ENCODE data around the gene DSE. TPM values are rescaled to one million over a fixed set of nuclear protein-coding genes. Genes with fewer than 3 reads are reported as not detected.

The DSE gene
- polyA plus RNA-seq, 2 of the 4 experiments (the other 2 are of a cell fraction), result 20.2 to 22.7 TPM

DNA sequence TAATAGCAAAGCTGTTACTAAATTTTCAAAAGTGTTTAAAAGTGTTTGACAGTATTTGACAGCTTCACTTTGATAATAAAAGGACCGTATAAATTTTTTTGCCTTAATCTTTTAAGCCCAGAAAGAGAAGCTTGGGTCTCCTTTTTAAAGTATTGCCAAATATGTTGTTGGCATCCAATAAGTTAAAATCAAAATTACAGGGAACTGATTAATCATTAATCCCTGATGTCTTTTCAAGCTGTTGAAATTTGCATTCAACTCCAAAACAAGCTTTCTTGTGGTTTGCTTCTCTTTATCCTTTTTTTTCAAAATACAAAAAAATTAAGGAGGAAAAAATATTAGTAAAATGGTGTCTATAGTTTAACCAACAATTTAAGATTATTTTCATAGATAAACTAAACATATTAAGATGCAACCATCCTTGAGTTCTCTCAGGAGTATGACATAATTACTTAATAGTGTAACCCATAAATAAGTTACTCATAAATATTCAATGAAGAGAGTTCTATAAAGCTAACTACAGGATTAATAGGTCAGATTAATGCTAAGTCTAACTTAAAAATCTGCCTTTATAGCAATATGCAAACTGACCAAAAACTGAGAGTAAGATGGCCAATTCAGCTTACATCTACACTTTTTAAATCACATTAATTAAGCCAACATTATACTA lies 63.4 kb downstream of the DSE start:
- WGBS (ENCODE audit: missing lambda C conversion rate), result 95% methylated on average over 1 of the region's 1 CpG
- no peak for FAIRE-seq
- ChIA-PET POLR2A (no interaction called here), CTCF (no interaction called here)
- no peak overlapping the region for H3K4me3 ChIP-seq
- DNase-seq (ENCODE audit: low read depth in 1 of 2, low spot score in 1 of 2), result no peak
- H3K4me2 ChIP-seq, result no peak overlapping the region
- TF ChIP-seq ZNF302 (CRISPR knock-in tag; IDR thresholded peaks at IDR 0.05) (no peak), RCOR1 (IDR thresholded peaks at IDR 0.05; ENCODE audit: low read depth, low read length) (no peak), HOXA7 (CRISPR knock-in tag; IDR thresholded peaks at IDR 0.05) (no peak), BHLHE40 (IDR thresholded peaks at IDR 0.05; ENCODE audit: low read depth, low read length) (no peak), HEYL (CRISPR knock-in tag; IDR thresholded peaks at IDR 0.05) (no peak), GATA3 (IDR thresholded peaks at IDR 0.05; ENCODE audit: borderline replicate concordance) (no peak), ZC3H11A (IDR thresholded peaks at IDR 0.05) (no peak), TFCP2L1 (CRISPR knock-in tag; IDR thresholded peaks at IDR 0.05) (no peak), JUNB (IDR thresholded peaks at IDR 0.05) (no peak), RNF2 (IDR thresholded peaks at IDR 0.05; ENCODE audit: borderline replicate concordance, low read depth) (no peak)
- TF ChIP-seq, protein P1, sequence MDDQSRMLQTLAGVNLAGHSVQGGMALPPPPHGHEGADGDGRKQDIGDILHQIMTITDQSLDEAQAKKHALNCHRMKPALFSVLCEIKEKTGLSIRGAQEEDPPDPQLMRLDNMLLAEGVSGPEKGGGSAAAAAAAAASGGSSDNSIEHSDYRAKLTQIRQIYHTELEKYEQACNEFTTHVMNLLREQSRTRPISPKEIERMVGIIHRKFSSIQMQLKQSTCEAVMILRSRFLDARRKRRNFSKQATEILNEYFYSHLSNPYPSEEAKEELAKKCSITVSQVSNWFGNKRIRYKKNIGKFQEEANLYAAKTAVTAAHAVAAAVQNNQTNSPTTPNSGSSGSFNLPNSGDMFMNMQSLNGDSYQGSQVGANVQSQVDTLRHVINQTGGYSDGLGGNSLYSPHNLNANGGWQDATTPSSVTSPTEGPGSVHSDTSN (IDR thresholded peaks at IDR 0.05), result no peak
- TF ChIP-seq, protein P2, sequence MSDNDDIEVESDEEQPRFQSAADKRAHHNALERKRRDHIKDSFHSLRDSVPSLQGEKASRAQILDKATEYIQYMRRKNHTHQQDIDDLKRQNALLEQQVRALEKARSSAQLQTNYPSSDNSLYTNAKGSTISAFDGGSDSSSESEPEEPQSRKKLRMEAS (IDR thresholded peaks at IDR 0.05), result no peak
- TF ChIP-seq, protein P3, sequence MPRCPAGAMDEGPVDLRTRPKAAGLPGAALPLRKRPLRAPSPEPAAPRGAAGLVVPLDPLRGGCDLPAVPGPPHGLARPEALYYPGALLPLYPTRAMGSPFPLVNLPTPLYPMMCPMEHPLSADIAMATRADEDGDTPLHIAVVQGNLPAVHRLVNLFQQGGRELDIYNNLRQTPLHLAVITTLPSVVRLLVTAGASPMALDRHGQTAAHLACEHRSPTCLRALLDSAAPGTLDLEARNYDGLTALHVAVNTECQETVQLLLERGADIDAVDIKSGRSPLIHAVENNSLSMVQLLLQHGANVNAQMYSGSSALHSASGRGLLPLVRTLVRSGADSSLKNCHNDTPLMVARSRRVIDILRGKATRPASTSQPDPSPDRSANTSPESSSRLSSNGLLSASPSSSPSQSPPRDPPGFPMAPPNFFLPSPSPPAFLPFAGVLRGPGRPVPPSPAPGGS (IDR thresholded peaks at IDR 0.05), result no peak
- no peaks in the 10 kb centered on the region for H3K9me3 ChIP-seq
- ATAC-seq, result no peak
- no peak overlapping the region for H3K27ac ChIP-seq
- no peaks in the 10 kb centered on the region for H3K4me1 ChIP-seq

DNA sequence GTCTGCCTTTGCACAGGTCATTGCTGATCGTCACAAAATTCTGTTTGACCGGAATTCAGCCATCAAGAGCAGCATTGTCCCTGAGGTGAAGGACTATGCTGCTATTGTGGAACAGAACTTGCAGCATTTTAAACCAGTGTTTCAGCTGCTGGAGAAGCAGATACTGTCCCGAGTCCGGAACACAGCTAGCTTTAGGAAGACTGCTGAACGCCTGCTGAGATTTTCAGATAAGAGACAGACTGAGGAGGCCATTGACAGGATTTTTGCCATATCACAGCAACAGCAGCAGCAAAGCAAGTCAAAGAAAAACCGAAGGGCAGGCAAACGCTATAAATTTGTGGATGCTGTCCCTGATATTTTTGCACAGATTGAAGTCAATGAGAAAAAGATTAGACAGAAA lies 65.8 kb downstream of the DSE start:
- Histone ChIP-seq H3K4me1 (no peaks in the 10 kb centered on the region), H3K27ac (no peak overlapping the region), H3K4me2 (no peak overlapping the region), H3K9me3 (no peaks in the 10 kb centered on the region), H3K4me3 (no peak overlapping the region)
- CTCF ChIA-PET, result interaction anchor here (0.7 to 1.2 kb wide), 2 partner anchors 149 kb away, joined by 4 to 5 read pairs; no protein-coding TSS in a partner anchor
- DNase-seq (ENCODE audit: low read depth in 1 of 2, low spot score in 1 of 2) (no peak), FAIRE-seq (no peak), ATAC-seq (no peak)
- WGBS (ENCODE audit: missing lambda C conversion rate), result 93% methylated on average over 7 of the region's 7 CpGs
- POLR2A ChIA-PET, result no interaction called here
- TF ChIP-seq, protein P3 (IDR thresholded peaks at IDR 0.05), result no peak
- TF ChIP-seq NR3C1 (IDR thresholded peaks at IDR 0.05) (no peak), HEYL (CRISPR knock-in tag; IDR thresholded peaks at IDR 0.05) (no peak), HDAC2 (IDR thresholded peaks at IDR 0.05) (no peak), HOXB13 (CRISPR knock-in tag; IDR thresholded peaks at IDR 0.05; ENCODE audit: low read depth) (no peak), CBX2 (IDR thresholded peaks at IDR 0.05; ENCODE audit: borderline replicate concordance, low read depth) (no peak), CHD2 (IDR thresholded peaks at IDR 0.05; ENCODE audit: low read length, partially characterized antibody) (no peak), ZFP36 (IDR thresholded peaks at IDR 0.05; ENCODE audit: borderline replicate concordance, partially characterized antibody) (no peak), CEBPB (IDR thresholded peaks at IDR 0.05) (no peak)
- TF ChIP-seq, protein P4, sequence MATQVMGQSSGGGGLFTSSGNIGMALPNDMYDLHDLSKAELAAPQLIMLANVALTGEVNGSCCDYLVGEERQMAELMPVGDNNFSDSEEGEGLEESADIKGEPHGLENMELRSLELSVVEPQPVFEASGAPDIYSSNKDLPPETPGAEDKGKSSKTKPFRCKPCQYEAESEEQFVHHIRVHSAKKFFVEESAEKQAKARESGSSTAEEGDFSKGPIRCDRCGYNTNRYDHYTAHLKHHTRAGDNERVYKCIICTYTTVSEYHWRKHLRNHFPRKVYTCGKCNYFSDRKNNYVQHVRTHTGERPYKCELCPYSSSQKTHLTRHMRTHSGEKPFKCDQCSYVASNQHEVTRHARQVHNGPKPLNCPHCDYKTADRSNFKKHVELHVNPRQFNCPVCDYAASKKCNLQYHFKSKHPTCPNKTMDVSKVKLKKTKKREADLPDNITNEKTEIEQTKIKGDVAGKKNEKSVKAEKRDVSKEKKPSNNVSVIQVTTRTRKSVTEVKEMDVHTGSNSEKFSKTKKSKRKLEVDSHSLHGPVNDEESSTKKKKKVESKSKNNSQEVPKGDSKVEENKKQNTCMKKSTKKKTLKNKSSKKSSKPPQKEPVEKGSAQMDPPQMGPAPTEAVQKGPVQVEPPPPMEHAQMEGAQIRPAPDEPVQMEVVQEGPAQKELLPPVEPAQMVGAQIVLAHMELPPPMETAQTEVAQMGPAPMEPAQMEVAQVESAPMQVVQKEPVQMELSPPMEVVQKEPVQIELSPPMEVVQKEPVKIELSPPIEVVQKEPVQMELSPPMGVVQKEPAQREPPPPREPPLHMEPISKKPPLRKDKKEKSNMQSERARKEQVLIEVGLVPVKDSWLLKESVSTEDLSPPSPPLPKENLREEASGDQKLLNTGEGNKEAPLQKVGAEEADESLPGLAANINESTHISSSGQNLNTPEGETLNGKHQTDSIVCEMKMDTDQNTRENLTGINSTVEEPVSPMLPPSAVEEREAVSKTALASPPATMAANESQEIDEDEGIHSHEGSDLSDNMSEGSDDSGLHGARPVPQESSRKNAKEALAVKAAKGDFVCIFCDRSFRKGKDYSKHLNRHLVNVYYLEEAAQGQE (IDR thresholded peaks at IDR 0.05), result no peak
- TF ChIP-seq, protein P5, sequence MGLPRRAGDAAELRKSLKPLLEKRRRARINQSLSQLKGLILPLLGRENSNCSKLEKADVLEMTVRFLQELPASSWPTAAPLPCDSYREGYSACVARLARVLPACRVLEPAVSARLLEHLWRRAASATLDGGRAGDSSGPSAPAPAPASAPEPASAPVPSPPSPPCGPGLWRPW (IDR thresholded peaks at IDR 0.05), result no peak
- TF ChIP-seq, protein P6, sequence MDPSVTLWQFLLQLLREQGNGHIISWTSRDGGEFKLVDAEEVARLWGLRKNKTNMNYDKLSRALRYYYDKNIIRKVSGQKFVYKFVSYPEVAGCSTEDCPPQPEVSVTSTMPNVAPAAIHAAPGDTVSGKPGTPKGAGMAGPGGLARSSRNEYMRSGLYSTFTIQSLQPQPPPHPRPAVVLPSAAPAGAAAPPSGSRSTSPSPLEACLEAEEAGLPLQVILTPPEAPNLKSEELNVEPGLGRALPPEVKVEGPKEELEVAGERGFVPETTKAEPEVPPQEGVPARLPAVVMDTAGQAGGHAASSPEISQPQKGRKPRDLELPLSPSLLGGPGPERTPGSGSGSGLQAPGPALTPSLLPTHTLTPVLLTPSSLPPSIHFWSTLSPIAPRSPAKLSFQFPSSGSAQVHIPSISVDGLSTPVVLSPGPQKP (IDR thresholded peaks at IDR 0.05; ENCODE audit: low read depth, low read length), result no peak
- TF ChIP-seq, protein P2 (IDR thresholded peaks at IDR 0.05), result no peak
- TF ChIP-seq, protein P7, sequence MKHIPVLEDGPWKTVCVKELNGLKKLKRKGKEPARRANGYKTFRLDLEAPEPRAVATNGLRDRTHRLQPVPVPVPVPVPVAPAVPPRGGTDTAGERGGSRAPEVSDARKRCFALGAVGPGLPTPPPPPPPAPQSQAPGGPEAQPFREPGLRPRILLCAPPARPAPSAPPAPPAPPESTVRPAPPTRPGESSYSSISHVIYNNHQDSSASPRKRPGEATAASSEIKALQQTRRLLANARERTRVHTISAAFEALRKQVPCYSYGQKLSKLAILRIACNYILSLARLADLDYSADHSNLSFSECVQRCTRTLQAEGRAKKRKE (CRISPR knock-in tag; IDR thresholded peaks at IDR 0.05; ENCODE audit: low read depth), result no peak
